Measurements from ENCODE around the gene ERFE.

ERFE gene

DNA sequence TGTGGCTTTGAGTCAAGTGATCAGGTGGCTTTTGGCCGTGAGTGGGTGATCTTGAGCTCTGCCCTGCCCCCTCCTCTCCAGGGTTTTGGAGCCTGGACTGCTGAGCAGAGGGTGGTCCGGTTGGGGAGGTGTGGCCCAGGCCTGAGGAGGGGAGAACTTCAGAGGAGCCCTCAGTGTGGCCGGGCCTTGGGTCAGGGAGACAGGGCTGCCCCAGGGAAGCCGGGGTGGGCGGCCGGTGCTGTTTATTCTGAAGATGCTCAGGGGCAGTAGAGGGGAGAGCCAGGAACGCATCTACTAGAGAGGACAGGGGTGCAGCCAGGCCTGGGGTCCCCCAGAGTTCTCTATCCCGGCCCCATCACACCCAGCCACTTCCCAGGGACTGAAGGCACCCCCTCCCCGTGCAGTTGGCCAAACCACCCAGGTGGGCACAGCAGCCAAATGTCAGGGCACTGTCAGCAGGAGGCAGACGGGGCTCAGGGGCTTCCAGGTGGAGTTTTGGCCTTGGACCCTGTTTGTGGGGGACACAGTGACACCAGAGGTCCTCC lies 963 bp downstream of the ERFE start:
- H3K4me3 ChIP-seq (ENCODE audit: low read depth, low read length): no peak overlapping the region
- TF ChIP-seq, protein P1, sequence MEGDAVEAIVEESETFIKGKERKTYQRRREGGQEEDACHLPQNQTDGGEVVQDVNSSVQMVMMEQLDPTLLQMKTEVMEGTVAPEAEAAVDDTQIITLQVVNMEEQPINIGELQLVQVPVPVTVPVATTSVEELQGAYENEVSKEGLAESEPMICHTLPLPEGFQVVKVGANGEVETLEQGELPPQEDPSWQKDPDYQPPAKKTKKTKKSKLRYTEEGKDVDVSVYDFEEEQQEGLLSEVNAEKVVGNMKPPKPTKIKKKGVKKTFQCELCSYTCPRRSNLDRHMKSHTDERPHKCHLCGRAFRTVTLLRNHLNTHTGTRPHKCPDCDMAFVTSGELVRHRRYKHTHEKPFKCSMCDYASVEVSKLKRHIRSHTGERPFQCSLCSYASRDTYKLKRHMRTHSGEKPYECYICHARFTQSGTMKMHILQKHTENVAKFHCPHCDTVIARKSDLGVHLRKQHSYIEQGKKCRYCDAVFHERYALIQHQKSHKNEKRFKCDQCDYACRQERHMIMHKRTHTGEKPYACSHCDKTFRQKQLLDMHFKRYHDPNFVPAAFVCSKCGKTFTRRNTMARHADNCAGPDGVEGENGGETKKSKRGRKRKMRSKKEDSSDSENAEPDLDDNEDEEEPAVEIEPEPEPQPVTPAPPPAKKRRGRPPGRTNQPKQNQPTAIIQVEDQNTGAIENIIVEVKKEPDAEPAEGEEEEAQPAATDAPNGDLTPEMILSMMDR (IDR thresholded peaks at IDR 0.05; ENCODE audit: low read depth, low read length, missing control alignments): no peak
- DNase-seq (ENCODE audit: low read depth): no peak

DNA sequence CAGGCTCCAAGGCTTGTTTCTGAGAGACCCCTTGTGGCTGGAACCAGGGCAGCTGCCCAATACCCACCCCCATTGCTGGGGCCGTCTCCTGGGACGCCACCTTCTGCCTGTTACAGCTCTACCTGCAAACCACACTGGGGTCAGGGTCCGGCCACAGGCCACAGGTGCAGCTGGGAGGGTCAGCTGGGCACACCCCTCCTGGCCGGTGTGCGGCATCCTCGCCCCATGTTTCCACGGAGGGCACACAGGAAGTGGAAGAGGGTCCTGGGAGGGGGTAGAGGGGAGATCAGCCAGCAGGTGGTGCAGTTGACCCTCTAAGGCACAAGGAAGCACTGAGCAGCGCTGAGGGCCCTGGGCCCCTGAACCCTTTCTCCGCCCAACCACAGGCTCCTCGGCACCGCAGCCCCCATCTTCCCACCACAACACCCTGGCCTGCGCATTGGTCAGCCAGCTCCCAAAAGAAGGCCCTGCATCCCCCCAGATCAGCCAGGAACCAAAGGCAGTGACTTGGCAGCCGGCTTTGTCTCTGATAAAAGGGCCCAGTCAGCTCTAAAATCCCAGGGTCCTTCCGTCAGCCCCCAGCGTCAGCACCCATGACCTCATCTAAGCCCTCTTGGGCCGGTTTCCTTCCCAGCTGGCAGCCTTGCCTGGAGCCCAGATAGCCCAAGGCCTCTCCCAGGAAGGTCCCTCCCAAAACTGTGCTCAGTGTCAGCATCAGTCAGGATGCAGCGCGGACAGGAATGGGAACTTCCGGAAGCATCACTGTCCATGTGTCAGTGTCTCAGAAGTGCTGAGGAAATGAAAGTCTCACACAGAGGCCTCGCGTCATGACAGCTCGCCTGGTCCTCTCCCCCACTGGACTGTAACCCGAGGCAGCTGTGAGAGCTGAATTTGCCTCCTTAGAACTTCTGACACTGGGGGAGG lies 1.7 kb downstream of the ERFE start:
- H3K4me3 ChIP-seq (ENCODE audit: low read depth, low read length): no peak overlapping the region
- TF ChIP-seq, protein P1 (IDR thresholded peaks at IDR 0.05; ENCODE audit: low read depth, low read length, missing control alignments): peak; percentile 51
- DNase-seq (ENCODE audit: low read depth): no peak

DNA sequence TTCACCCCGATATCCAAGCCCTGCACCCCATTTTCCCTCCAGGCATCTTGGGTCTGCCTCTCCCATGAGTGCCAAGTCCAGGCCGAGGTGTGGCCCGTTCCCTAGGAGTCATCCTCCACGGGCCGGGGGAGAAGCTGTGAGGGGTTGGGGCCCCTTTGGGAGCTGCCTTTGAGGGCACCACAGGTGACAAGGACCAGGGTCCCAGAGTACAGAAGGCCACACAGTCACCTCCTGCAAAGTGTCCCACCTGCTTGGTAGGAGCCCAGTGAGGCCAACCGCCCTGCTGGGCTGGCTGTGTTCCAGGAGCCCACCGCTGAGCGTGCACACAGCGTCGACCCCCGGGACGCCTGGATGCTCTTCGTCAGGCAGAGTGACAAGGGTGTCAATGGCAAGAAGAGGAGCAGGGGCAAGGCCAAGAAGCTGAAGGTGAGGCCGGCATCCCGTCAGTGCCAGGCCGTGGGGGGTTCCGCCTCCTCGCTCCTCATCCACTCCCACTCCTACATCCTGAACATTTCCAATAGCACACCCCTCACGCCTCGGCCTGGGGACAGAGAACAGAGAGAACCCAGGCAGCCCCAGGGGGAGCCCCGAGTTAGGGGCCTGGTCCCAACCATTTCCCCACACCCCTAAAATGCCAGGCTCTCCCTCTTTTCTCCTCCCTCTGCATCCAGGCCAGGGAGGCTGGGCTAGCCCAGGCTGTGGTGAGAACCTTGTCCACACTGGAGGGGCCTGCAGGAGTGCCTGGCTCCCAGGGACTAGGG lies 2.7 kb downstream of the ERFE start:
- TF ChIP-seq, protein P1 (IDR thresholded peaks at IDR 0.05; ENCODE audit: low read depth, low read length, missing control alignments): no peak
- no peak overlapping the region for H3K4me3 ChIP-seq (ENCODE audit: low read depth, low read length)
- DNase-seq (ENCODE audit: low read depth): no peak

DNA sequence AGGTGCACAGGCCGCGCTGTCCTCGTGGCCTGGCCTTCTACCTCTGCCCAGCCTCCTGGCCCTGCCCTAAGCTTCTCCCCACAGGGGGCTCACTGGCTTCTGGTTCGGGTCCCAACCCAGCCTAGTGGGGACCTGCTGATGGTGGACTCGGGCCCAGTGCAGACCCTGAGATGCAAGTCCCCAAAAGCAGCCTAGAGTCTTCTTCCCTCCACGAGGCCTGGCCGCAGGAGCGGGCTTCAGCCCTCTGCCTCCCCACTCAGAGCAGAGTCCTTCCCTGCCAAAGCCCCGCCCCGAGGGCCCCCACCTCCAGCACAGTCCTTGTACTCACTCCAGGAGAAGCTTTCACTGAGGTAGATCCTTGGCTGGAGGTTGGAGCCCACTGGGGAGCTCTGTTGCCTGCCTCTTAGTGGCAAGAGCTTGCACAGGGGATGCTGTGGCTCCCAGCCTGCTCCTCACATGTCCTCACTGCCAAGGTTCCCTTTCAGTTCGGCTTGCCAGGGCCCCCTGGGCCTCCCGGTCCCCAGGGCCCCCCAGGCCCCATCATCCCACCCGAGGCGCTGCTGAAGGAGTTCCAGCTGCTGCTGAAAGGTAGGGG lies 3.6 kb downstream of the ERFE start:
- no peak for DNase-seq (ENCODE audit: low read depth)
- TF ChIP-seq, protein P1 (IDR thresholded peaks at IDR 0.05; ENCODE audit: low read depth, low read length, missing control alignments): no peak

DNA sequence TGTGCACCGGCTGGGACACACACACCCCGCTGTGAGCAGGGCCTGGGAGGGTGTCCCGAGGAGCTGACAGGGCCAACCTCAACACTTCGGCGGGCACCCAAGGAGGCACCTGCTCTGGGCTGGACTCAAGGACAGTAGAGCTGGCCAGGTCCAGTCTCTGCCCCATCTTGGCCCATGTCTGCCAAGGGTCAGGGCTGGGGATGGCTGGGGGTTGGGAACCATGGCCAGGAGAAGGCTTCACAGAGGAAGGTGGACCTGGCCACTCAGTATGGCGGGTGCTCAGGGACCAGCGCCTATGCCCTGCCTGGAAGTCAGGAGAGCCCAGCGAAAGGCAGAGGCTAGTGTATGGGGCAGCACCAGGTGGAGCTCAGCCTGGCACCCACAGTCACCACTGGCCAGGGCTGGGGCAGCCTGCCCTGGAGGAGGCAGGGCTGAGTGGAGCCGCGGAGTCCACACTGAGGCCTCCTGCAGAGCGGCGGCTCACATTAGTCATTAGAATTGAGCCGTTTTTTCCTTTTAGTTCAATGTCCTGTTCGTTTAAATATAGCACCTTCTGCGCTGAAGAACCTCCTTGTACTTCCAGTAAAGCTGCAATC lies 4.2 kb downstream of the ERFE start:
- H3K4me3 ChIP-seq (ENCODE audit: low read depth, low read length): no peak overlapping the region
- no peak for DNase-seq (ENCODE audit: low read depth)

More for the DNA sequence above, 3.6 kb downstream of the ERFE start:
- H3K4me3 ChIP-seq (ENCODE audit: low read depth, low read length): no peak overlapping the region

More for the DNA sequence above, 4.2 kb downstream of the ERFE start:
- TF ChIP-seq, protein P1 (IDR thresholded peaks at IDR 0.05; ENCODE audit: low read depth, low read length, missing control alignments): no peak

All from GM12864 (cell line).